ACHN (cell line): ENCODE results near the gene ANKMY2.
"Not testable (repeated sequence)": the region's sequence is repeated elsewhere in the genome, so short reads cannot be mapped to it uniquely, and the experiment has no call there.

Experiments
- DNase-seq: peaks from one replicate; pipeline ENCODE4 v3.0.0-alpha.2; 2015
- in situ Hi-C: cut with HindIII; loops from 2 replicates; pipeline ENCODE4 v1.10.0; 2017; ENCODE audit warnings: low sequenced_read_pairs, low pct_ligation_motif_present, low pct_unique_long_range_greater_than_20kb

ANKMY2 gene

GRCh38 chr7:16661924-16662323 is 16.4 kb upstream of the ANKMY2 start:
- DNase-seq, result no peak

GRCh38 chr7:16660702-16661464 is 15.3 kb upstream of the ANKMY2 start:
- in situ Hi-C loops, result no loop called here
- peak; percentile 40 for DNase-seq

More at GRCh38 chr7:16661924-16662323, 16.4 kb upstream of the ANKMY2 start:
- in situ Hi-C loops, result no loop called here

GRCh38 chr7:16659854-16660497 is 14.4 kb upstream of the ANKMY2 start:
- in situ Hi-C loops, DNase-seq: not testable (repeated sequence)

GRCh38 chr7:16657656-16658279 is 12.2 kb upstream of the ANKMY2 start:
- in situ Hi-C loops, result no loop called here
- DNase-seq, result peak; percentile 53

GRCh38 chr7:16656141-16656540 is 10.6 kb upstream of the ANKMY2 start:
- DNase-seq, result no peak
- in situ Hi-C loops, result no loop called here

- DNase-seq, result no peak
- in situ Hi-C loops, result no loop called here
Observed at GRCh38 chr7:16655394-16655793, 9.8 kb upstream of the ANKMY2 start.

GRCh38 chr7:16652888-16653287 is 7.3 kb upstream of the ANKMY2 start:
- no peak for DNase-seq
- in situ Hi-C loops, result no loop called here

- no peak for DNase-seq
- in situ Hi-C loops, result no loop called here
Observed at GRCh38 chr7:16652240-16652583, 6.7 kb upstream of the ANKMY2 start.

GRCh38 chr7:16651396-16652239 is 6.1 kb upstream of the ANKMY2 start:
- in situ Hi-C loops, result no loop called here
- DNase-seq, result no peak

- DNase-seq, result no peak
- in situ Hi-C loops, result no loop called here
Observed at GRCh38 chr7:16650266-16650665, 4.7 kb upstream of the ANKMY2 start.

GRCh38 chr7:16649196-16649595 is 3.6 kb upstream of the ANKMY2 start:
- no peak for DNase-seq
- in situ Hi-C loops, result no loop called here

GRCh38 chr7:16648551-16648950 is 3.0 kb upstream of the ANKMY2 start:
- DNase-seq, result no peak
- in situ Hi-C loops, result no loop called here

GRCh38 chr7:16647435-16647960 is 1.9 kb upstream of the ANKMY2 start:
- no peak for DNase-seq
- in situ Hi-C loops, result no loop called here

- DNase-seq, result peak; percentile 37
- in situ Hi-C loops, result no loop called here
Observed at GRCh38 chr7:16646472-16647072, 1.0 kb upstream of the ANKMY2 start.

GRCh38 chr7:16644636-16645592 is 640 bp downstream of the ANKMY2 start:
- peak; percentile 89 for DNase-seq
- in situ Hi-C loops, result no loop called here

- no peak for DNase-seq
- in situ Hi-C loops, result no loop called here
Observed at GRCh38 chr7:16644157-16644556, 1.4 kb downstream of the ANKMY2 start.
